ENCODE data around the gene TTL. TPM values are rescaled to one million over a fixed set of nuclear protein-coding genes. Genes with fewer than 3 reads are reported as not detected.

The TTL gene
- total RNA-seq, 1 donor from 2014 or later: 81.3 TPM

DNA sequence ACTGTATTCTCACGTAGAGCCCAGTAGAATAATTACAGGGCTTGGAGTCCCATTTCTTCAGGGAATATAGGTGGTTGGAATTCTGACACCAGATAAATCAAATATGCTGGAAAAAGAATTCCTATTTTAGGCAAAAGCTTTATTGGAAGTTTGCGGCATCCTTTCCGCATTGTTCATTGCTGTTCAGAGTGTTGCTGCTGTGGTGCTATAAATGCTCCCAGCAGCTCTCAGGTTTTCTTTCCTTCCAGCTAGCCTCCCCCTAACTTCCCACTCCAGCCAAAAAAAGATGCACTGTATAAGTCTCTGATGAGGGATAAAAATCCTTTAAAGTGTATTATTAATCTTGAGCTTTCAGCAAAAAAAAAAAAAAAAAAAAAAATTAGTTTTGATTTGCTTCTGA is 34.8 kb downstream of the TTL start:
- Mint-ChIP-seq H3K4me1 (no peaks in the 10 kb centered on the region), H3K9me3 (no peaks in the 10 kb centered on the region), H3K36me3 (peaks cover 51% of the 10 kb centered on the region), H3K27ac (no peak overlapping the region), H3K4me3 (no peak overlapping the region), H3K27me3 (ENCODE audit: insufficient read depth, low read depth) (peaks cover 2% of the 10 kb centered on the region)
- no peaks in the 10 kb centered on the region for H3F3A ChIP-seq (ENCODE audit: low read depth)
- no peak overlapping the region for H3K27ac ChIP-seq
- TF ChIP-seq EZH2phosphoT487 (IDR thresholded peaks at IDR 0.05) (no peak), EZH2 (IDR thresholded peaks at IDR 0.05) (no peak)
- TF ChIP-seq, protein P1, sequence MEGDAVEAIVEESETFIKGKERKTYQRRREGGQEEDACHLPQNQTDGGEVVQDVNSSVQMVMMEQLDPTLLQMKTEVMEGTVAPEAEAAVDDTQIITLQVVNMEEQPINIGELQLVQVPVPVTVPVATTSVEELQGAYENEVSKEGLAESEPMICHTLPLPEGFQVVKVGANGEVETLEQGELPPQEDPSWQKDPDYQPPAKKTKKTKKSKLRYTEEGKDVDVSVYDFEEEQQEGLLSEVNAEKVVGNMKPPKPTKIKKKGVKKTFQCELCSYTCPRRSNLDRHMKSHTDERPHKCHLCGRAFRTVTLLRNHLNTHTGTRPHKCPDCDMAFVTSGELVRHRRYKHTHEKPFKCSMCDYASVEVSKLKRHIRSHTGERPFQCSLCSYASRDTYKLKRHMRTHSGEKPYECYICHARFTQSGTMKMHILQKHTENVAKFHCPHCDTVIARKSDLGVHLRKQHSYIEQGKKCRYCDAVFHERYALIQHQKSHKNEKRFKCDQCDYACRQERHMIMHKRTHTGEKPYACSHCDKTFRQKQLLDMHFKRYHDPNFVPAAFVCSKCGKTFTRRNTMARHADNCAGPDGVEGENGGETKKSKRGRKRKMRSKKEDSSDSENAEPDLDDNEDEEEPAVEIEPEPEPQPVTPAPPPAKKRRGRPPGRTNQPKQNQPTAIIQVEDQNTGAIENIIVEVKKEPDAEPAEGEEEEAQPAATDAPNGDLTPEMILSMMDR (IDR thresholded peaks at IDR 0.05): no peak
- H3K36me3 ChIP-seq: peaks cover 25% of the 10 kb centered on the region
- H3K4me2 ChIP-seq: no peak overlapping the region
- H3K9me3 ChIP-seq (ENCODE audit: low read depth): no peaks in the 10 kb centered on the region
- no peak overlapping the region for H3K9ac ChIP-seq
- H3K27me3 ChIP-seq: no peaks in the 10 kb centered on the region
- H2AFZ ChIP-seq (replicated peaks): no peak overlapping the region
- H3K4me3 ChIP-seq: no peak overlapping the region
- no peak for DNase-seq (ENCODE audit: low spot score)
- H3K79me2 ChIP-seq (ENCODE audit: low read depth): no peaks in the 10 kb centered on the region
- H3K4me1 ChIP-seq: no peaks in the 10 kb centered on the region
- no peaks in the 10 kb centered on the region for H4K20me1 ChIP-seq (ENCODE audit: low read depth)

DNA sequence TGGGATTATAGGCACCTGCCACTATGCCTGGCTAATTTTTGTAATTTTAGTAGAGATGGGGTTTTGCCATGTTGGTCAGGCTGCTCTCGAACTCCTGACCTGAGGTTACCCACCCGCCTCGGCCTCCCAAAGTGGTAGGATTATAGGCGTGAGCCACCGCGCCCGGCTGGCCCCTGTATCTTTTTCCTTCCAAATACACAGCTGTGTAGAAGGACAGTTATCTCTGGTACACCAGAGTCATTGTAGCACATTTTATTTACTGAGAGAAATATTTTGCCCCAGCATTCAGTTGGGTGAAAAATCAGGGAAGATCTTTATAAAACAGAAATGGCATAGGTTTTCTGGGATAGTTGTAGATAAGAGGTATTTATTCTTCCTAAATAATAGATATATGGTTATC is 36.9 kb downstream of the TTL start:
- no peaks in the 10 kb centered on the region for H3K27me3 ChIP-seq
- no peaks in the 10 kb centered on the region for H3K79me2 ChIP-seq (ENCODE audit: low read depth)
- Mint-ChIP-seq H3K27ac (no peak overlapping the region), H3K36me3 (peaks cover 63% of the 10 kb centered on the region), H3K4me1 (no peaks in the 10 kb centered on the region), H3K9me3 (peaks cover 1% of the 10 kb centered on the region), H3K27me3 (ENCODE audit: insufficient read depth, low read depth) (peaks cover 5% of the 10 kb centered on the region), H3K4me3 (no peak overlapping the region)
- peaks cover 15% of the 10 kb centered on the region for H3K36me3 ChIP-seq
- H4K20me1 ChIP-seq (ENCODE audit: low read depth): no peaks in the 10 kb centered on the region
- TF ChIP-seq, protein P1 (IDR thresholded peaks at IDR 0.05): no peak
- TF ChIP-seq EZH2 (IDR thresholded peaks at IDR 0.05) (no peak), EZH2phosphoT487 (IDR thresholded peaks at IDR 0.05) (no peak)
- H3K4me3 ChIP-seq: no peak overlapping the region
- no peak overlapping the region for H3K9ac ChIP-seq
- no peak for DNase-seq (ENCODE audit: low spot score)
- no peaks in the 10 kb centered on the region for H3K4me1 ChIP-seq
- no peaks in the 10 kb centered on the region for H3K9me3 ChIP-seq (ENCODE audit: low read depth)
- no peak overlapping the region for H3K27ac ChIP-seq
- H3F3A ChIP-seq (ENCODE audit: low read depth): no peaks in the 10 kb centered on the region
- H3K4me2 ChIP-seq: no peak overlapping the region
- H2AFZ ChIP-seq (replicated peaks): no peak overlapping the region

DNA sequence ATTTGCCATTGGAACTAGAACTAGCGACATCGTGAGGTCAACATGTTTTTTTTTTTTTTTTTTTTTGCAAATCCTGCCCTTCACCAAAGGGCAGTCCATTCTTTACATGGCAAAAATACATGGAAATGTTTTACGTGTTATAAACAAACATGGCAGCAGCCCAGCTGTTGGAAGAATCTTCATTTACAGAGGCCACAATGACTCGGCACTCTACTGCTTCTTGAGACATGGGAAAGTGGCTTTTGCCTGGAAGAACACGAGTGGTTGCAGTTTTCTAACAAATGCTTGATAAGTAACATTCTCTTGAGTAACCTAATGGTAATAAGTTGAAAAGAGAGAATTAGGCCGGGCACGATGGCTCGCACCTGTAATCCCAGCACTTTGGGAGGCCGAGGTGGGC is 37.5 kb downstream of the TTL start:
- H3K36me3 ChIP-seq: peaks cover 8% of the 10 kb centered on the region
- peaks cover 5% of the 10 kb centered on the region for H3K27me3 Mint-ChIP-seq (ENCODE audit: insufficient read depth, low read depth)
- TF ChIP-seq, protein P1 (IDR thresholded peaks at IDR 0.05): no peak
- no peak for TF ChIP-seq EZH2phosphoT487 (IDR thresholded peaks at IDR 0.05)
- TF ChIP-seq EZH2 (IDR thresholded peaks at IDR 0.05): no peak
- no peaks in the 10 kb centered on the region for H3K9me3 ChIP-seq (ENCODE audit: low read depth)
- H3F3A ChIP-seq (ENCODE audit: low read depth): no peaks in the 10 kb centered on the region
- no peaks in the 10 kb centered on the region for H3K4me1 Mint-ChIP-seq
- H3K27me3 ChIP-seq: no peaks in the 10 kb centered on the region
- no peaks in the 10 kb centered on the region for H4K20me1 ChIP-seq (ENCODE audit: low read depth)
- H3K79me2 ChIP-seq (ENCODE audit: low read depth): no peaks in the 10 kb centered on the region
- H3K4me3 ChIP-seq: no peak overlapping the region
- H3K27ac Mint-ChIP-seq: no peak overlapping the region
- DNase-seq (ENCODE audit: low spot score): no peak
- no peak overlapping the region for H3K4me2 ChIP-seq
- H3K4me3 Mint-ChIP-seq: no peak overlapping the region
- H2AFZ ChIP-seq (replicated peaks): no peak overlapping the region
- no peaks in the 10 kb centered on the region for H3K4me1 ChIP-seq
- no peak overlapping the region for H3K9ac ChIP-seq
- no peak overlapping the region for H3K27ac ChIP-seq
- H3K9me3 Mint-ChIP-seq: peaks cover 3% of the 10 kb centered on the region
- H3K36me3 Mint-ChIP-seq: peaks cover 65% of the 10 kb centered on the region
